ENCODE results near the gene EMILIN3.
"Not testable (repeated sequence)": the region's sequence is repeated elsewhere in the genome, so short reads cannot be mapped to it uniquely, and the experiment has no call there.

The EMILIN3 gene

GRCh38 chr20:41334443-41335421, 31.9 kb downstream of the EMILIN3 start:
- in situ Hi-C loops (cut with HindIII; ENCODE audit: low pct_ligation_motif_present, low pct_unique_long_range_greater_than_20kb, low sequenced_read_pairs): no loop called here

GRCh38 chr20:41334036-41334435, 32.6 kb downstream of the EMILIN3 start:
- in situ Hi-C loops (cut with HindIII; ENCODE audit: low pct_ligation_motif_present, low pct_unique_long_range_greater_than_20kb, low sequenced_read_pairs): no loop called here
- DNase-seq: no peak

More at GRCh38 chr20:41334443-41335421, 31.9 kb downstream of the EMILIN3 start:
- peak; percentile 33 for DNase-seq

DNA sequence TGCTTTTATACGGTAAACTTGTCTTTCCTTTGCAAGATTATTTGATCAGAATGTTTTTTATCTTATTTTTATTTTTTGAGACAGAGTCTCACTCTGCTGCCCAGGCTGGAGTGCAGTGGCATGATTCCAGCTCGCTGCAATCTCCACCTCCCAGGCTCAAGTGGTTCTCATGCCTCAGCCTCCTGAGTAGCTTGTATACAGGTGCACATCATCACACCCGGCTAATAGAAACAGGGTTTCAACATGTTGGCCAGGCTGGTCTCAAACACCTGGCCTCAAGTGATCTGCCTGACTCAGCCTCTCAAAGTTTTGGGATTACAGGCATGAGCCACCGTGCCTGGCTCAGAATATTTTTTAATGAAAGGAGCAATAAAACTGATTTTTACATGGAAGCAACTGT, 34.9 kb downstream of the EMILIN3 start:
- in situ Hi-C loops (cut with HindIII; ENCODE audit: low pct_ligation_motif_present, low pct_unique_long_range_greater_than_20kb, low sequenced_read_pairs): no loop called here
- no peak for DNase-seq

GRCh38 chr20:41330941-41331340, 35.7 kb downstream of the EMILIN3 start:
- DNase-seq: no peak
- in situ Hi-C loops (cut with HindIII; ENCODE audit: low pct_ligation_motif_present, low pct_unique_long_range_greater_than_20kb, low sequenced_read_pairs): no loop called here

GRCh38 chr20:41330343-41330720, 36.3 kb downstream of the EMILIN3 start:
- in situ Hi-C loops (cut with HindIII; ENCODE audit: low pct_ligation_motif_present, low pct_unique_long_range_greater_than_20kb, low sequenced_read_pairs): no loop called here
- DNase-seq: no peak

- in situ Hi-C loops (cut with HindIII; ENCODE audit: low pct_ligation_motif_present, low pct_unique_long_range_greater_than_20kb, low sequenced_read_pairs): no loop called here
- peak; percentile 96 for DNase-seq
Observed at GRCh38 chr20:41329435-41330342, 36.9 kb downstream of the EMILIN3 start.

DNA sequence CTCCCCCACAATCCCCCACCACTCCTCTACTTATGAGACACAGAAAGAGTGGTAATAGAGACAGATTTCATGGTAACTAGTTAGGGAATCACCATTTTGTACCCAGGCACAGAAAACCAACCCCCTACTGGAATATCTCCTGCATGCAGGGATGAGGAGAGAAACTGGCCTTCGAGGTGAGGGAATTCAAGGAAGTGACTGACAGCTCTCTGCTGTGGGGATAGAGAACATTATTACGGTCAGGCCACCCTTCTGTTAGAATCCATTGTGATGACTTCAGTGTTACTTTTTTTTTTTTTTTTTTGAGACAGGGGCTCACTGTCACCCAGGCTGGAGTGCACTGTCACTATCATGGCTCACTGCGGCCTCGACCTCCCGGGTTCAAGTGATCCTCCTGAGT, 39.4 kb downstream of the EMILIN3 start:
- no peak for DNase-seq
- in situ Hi-C loops (cut with HindIII; ENCODE audit: low pct_ligation_motif_present, low pct_unique_long_range_greater_than_20kb, low sequenced_read_pairs): no loop called here

DNA sequence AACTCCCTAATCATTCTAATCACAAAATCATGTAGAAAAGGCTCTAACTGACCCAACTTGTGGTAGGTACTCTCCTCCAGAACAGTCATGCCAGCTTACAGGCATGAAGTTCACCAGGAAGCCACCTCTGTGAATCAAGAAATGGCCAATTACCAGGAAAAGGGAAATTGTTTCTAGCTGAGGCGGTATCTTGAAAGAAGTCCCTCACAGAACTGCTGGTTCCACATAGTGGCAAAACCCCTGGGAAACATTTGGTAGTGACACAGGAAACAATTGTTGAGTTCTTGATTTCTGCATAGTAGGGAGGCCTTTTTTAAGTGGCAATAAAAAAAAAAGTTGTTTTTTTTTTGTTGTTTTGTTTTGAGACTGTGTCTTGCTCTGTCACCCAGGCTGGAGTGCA, 45.6 kb downstream of the EMILIN3 start:
- in situ Hi-C loops (cut with HindIII; ENCODE audit: low pct_ligation_motif_present, low pct_unique_long_range_greater_than_20kb, low sequenced_read_pairs): no loop called here
- DNase-seq: no peak

- no peak for DNase-seq
- in situ Hi-C loops (cut with HindIII; ENCODE audit: low pct_ligation_motif_present, low pct_unique_long_range_greater_than_20kb, low sequenced_read_pairs): no loop called here
Observed at GRCh38 chr20:41320441-41320840, 46.2 kb downstream of the EMILIN3 start.

DNA sequence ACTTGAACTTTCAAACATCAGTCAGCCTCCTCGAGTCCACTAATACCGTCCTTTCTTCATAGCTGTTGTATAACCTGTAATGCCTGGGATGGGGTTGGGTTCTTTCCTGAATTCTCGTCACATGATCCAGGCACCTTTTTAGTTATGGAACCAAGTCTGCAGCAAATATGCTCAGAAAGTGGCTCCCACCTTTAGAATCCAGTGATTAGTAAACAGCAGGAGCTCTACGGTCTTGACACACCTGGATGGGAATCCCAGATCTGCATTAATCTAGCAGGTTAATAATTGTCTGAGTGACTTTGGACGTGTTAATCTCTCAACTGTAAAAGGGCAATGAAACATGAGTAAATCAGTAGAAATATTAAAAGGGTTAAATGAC, 48.4 kb downstream of the EMILIN3 start:
- no peak for DNase-seq
- in situ Hi-C loops (cut with HindIII; ENCODE audit: low pct_ligation_motif_present, low pct_unique_long_range_greater_than_20kb, low sequenced_read_pairs): no loop called here

- in situ Hi-C loops (cut with HindIII; ENCODE audit: low pct_ligation_motif_present, low pct_unique_long_range_greater_than_20kb, low sequenced_read_pairs): no loop called here
- peak; percentile 95 for DNase-seq
Observed at GRCh38 chr20:41317546-41318270, 48.9 kb downstream of the EMILIN3 start, which contains the start of gene ZHX3. ZHX3 (minus strand) TSS chr20:41317731; CDS start chr20:41204916, 112,815 bp downstream.

DNA sequence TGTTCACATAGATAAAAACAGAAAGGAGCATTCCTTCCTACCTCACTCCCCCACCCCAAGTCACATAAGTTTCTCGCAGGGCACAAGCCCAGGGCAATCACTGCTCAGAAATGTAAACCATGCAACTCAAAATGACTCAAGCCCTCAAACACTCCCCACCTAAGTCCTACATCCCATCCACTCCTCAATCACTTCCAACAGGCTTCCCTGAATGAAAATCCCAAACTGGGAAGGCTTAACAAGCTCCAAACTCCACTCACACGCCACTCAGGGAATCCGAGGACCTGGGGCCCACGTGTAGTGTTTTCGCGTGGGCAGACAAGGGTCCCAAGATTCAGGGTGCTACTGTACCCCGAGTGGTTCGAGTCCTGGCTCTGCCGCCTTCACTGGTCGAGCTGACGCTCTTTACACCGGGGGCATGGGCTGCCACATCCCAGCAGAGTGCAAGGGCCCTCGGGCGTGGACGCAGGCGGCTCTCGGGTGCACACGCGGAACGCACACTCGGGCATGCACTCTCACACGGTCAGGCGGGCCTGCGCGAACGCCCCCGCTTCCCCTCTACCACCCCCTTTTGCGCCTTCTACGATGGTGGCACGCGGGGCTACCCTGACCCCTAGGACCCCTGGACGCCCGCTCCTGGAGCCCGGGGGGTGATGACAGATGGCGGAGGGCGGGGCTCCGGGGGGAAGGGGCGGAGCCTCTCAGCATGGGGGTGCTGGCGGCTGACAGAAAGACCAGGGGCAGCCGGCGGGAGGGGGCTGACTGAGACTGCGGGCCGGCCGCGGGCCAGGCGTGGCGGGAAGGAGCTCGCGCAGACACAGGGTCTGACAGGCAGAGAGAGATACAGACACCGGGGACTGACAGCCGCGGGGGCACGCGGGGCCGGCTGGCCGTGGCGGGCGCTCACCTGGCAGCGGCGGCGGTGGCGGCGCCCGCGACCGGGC, 49.7 kb downstream of the EMILIN3 start:
- DNase-seq: peak; percentile 83
- in situ Hi-C loops (cut with HindIII; ENCODE audit: low pct_ligation_motif_present, low pct_unique_long_range_greater_than_20kb, low sequenced_read_pairs): no loop called here

GRCh38 chr20:41316051-41316450, 50.6 kb downstream of the EMILIN3 start:
- in situ Hi-C loops (cut with HindIII; ENCODE audit: low pct_ligation_motif_present, low pct_unique_long_range_greater_than_20kb, low sequenced_read_pairs): no loop called here
- DNase-seq: peak; percentile 57

DNA sequence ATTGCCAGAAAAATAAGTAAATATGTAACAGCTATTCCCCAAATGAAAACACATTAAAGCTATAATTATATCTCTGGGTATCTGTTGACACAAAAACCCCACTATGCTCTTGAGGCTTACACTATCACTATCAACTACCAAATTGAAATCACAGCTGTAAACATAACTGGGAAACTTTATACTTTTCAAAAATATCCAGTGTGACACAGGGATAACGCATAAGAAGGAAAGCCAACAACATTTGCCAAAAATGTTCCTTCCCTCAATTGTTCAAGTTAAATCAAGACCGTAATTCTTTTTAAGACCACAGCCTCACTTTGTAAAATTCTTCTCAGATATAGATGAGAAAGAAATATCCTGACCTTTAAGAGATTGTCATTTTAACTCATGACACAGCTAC, 52.2 kb downstream of the EMILIN3 start:
- in situ Hi-C loops (cut with HindIII; ENCODE audit: low pct_ligation_motif_present, low pct_unique_long_range_greater_than_20kb, low sequenced_read_pairs): no loop called here
- DNase-seq: no peak

DNA sequence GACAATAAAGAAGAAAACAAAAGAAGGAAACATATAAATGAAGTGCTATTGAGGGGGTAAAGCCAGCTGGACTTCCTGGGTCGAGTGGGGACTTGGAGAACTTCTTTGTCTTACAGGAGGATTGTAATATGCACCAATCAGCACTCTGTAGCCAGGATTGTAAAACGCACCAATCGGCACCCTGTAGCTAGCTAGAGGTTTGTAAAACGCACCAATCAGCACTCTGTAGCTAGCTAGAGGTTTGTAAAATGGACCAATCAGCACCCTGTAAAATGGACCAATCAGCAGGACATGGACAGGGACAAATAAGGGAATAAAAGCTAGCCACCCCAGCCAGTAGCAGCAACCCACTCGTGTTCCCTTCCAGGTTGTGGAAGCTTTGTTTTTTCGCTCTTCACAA, 54.6 kb downstream of the EMILIN3 start:
- in situ Hi-C loops (cut with HindIII; ENCODE audit: low pct_ligation_motif_present, low pct_unique_long_range_greater_than_20kb, low sequenced_read_pairs); DNase-seq: not testable (repeated sequence)

All from ACHN (cell line).